HL-60/S4 treated with phorbol 12-myristate 13-acetate at 8.2 ng/mL for 4 days and 3 days (cell line): ENCODE measurements around the gene UBALD1.
"Not testable (repeated sequence)": the region's sequence is repeated elsewhere in the genome, so short reads cannot be mapped to it uniquely, and the experiment has no call there.

ENCODE experiments used
- in situ Hi-C: fragments of 300-500 bp; cut with MboI; formaldehyde crosslinking; loops from 2 replicates; pipeline ENCODE4 v1.15.0; 2022; ENCODE audit warnings: low sequenced_read_pairs

UBALD1 gene

GRCh38 chr16:4614571-4615383, at the start of gene UBALD1:
Gene UBALD1 (minus strand): TSS chr16:4614888. CDS start chr16:4614797, 91 bp downstream.
- in situ Hi-C loops = no loop called here

GRCh38 chr16:4663777-4664465, 49.2 kb upstream of the UBALD1 start:
- in situ Hi-C loops = no loop called here

GRCh38 chr16:4663465-4663776, 48.7 kb upstream of the UBALD1 start:
- in situ Hi-C loops = no loop called here

- in situ Hi-C loops = no loop called here
Observed at GRCh38 chr16:4661661-4662060, 47.0 kb upstream of the UBALD1 start.

- in situ Hi-C loops = no loop called here
Observed at GRCh38 chr16:4660454-4661007, 45.8 kb upstream of the UBALD1 start.

GRCh38 chr16:4659363-4660353, 45.0 kb upstream of the UBALD1 start:
- in situ Hi-C loops = no loop called here

- in situ Hi-C loops = no loop called here
Observed at GRCh38 chr16:4656695-4657686, 42.3 kb upstream of the UBALD1 start.

- in situ Hi-C loops = no loop called here
Observed at GRCh38 chr16:4656221-4656620, 41.5 kb upstream of the UBALD1 start.

- in situ Hi-C loops = no loop called here
Observed at GRCh38 chr16:4655801-4656200, 41.1 kb upstream of the UBALD1 start.

GRCh38 chr16:4654964-4655590, 40.4 kb upstream of the UBALD1 start:
- in situ Hi-C loops = no loop called here

- in situ Hi-C loops = no loop called here
Observed at GRCh38 chr16:4654011-4654963, 39.6 kb upstream of the UBALD1 start.

GRCh38 chr16:4652561-4652960, 37.9 kb upstream of the UBALD1 start:
- in situ Hi-C loops = no loop called here

GRCh38 chr16:4651827-4652226, 37.1 kb upstream of the UBALD1 start:
- in situ Hi-C loops = no loop called here

- in situ Hi-C loops = not testable (repeated sequence)
Observed at GRCh38 chr16:4650443-4651074, 35.9 kb upstream of the UBALD1 start.

- in situ Hi-C loops = no loop called here
Observed at GRCh38 chr16:4649744-4650442, 35.2 kb upstream of the UBALD1 start.

- in situ Hi-C loops = no loop called here
Observed at GRCh38 chr16:4648917-4649316, 34.2 kb upstream of the UBALD1 start.

GRCh38 chr16:4647644-4647980, 32.9 kb upstream of the UBALD1 start:
- in situ Hi-C loops = no loop called here
